HEK293 (cell line): ENCODE measurements around the gene PRKAG3.

Experiments used
- CTCF ChIA-PET: fragments of 350-600 bp; formaldehyde crosslinking; extraction: SDS; loops from one replicate; lab custom pipeline; 2021; ENCODE audit warnings: antibody characterized with exemption; lab: Yijun Ruan, JAX
- POLR2A ChIA-PET: fragments of 300-600 bp; formaldehyde crosslinking; extraction: SDS; loops from one replicate; lab custom pipeline; 2020; ENCODE audit warnings: antibody characterized with exemption, inconsistent platforms; lab: Yijun Ruan, JAX
- H3K27ac ChIP-seq: fragments of 200-500 bp; sonication (Bioruptor generic); 2 replicates; pipeline ENCODE4 v1.5.1; 2014; ENCODE audit warnings: low read depth, low read length, control low read depth, inconsistent platforms; ENCODE audit errors: extremely low read depth
- H3K36me3 ChIP-seq, 2 experiments: fragments of 200-500 bp in 1 of 2; sonication (Bioruptor generic) in 1 of 2; 1 replicate in 1 of 2; 2 replicates in 1 of 2; pipeline ENCODE4 v1.5.1; 2014 to 2017; ENCODE audit warnings: inconsistent platforms in 2 of 2, low read length in 2 of 2; ENCODE audit not compliant: control insufficient read depth in 2 of 2, insufficient read depth in 1 of 2
- H3K4me1 ChIP-seq: fragments of 200-500 bp; sonication (Bioruptor generic); 2 replicates; pipeline ENCODE4 v1.5.1; 2014; ENCODE audit warnings: mild to moderate bottlenecking, low read length, inconsistent platforms; ENCODE audit not compliant: control insufficient read depth, insufficient read depth
- H3K4me3 ChIP-seq: 2 replicates; pipeline ENCODE4 v1.5.1; 2011; ENCODE audit warnings: low read depth, mild to moderate bottlenecking, control low read depth, low read length, moderate library complexity
- H3K9me3 ChIP-seq: fragments of 200-500 bp; sonication (Bioruptor generic); 2 replicates; pipeline ENCODE4 v1.5.1; 2014; ENCODE audit warnings: low read depth, low read length, inconsistent platforms; ENCODE audit not compliant: control insufficient read depth, insufficient read depth
- GLIS1 ChIP-seq: fragments of 450-650 bp; formaldehyde crosslinking; IDR thresholded peaks from 2 replicates; pipeline ENCODE4 v1.5.1; 2016; ENCODE audit warnings: missing biosample characterization, missing genetic modification characterization
- INSM2 ChIP-seq: fragments of 450-650 bp; formaldehyde crosslinking; IDR thresholded peaks from 2 replicates; pipeline ENCODE4 v1.5.1; 2016; ENCODE audit warnings: missing biosample characterization, missing genetic modification characterization
- ZBTB26 ChIP-seq: fragments of 450-650 bp; formaldehyde crosslinking; optimal IDR thresholded peaks from 2 replicates; pipeline ENCODE3; 2016; ENCODE audit warnings: missing biosample characterization, mild to moderate bottlenecking, missing genetic modification characterization
- ZFP3 ChIP-seq: fragments of 450-650 bp; formaldehyde crosslinking; IDR thresholded peaks from 2 replicates; pipeline ENCODE4 v1.5.1; 2016; ENCODE audit warnings: low read depth, missing biosample characterization, missing genetic modification characterization
- ZNF211 ChIP-seq: fragments of 450-650 bp; formaldehyde crosslinking; IDR thresholded peaks from 2 replicates; pipeline ENCODE4 v1.5.1; 2016; ENCODE audit warnings: low read depth, missing biosample characterization, missing genetic modification characterization
- ZNF37A ChIP-seq: fragments of 450-650 bp; IDR thresholded peaks from 2 replicates; pipeline ENCODE4 v1.5.1; 2018; ENCODE audit warnings: missing biosample characterization, missing genetic modification characterization
- ZNF654 ChIP-seq: fragments of 450-650 bp; formaldehyde crosslinking; IDR thresholded peaks from 2 replicates; pipeline ENCODE4 v1.5.1; 2016; ENCODE audit warnings: low read depth, missing biosample characterization, missing genetic modification characterization
- ZNF830 ChIP-seq: fragments of 450-650 bp; IDR thresholded peaks from 2 replicates; pipeline ENCODE4 v1.5.0; 2018; ENCODE audit warnings: missing biosample characterization, missing genetic modification characterization, low read depth, mild to moderate bottlenecking, moderate library complexity
- TF ChIP-seq, protein P1 (sequence below): fragments of 450-650 bp; formaldehyde crosslinking; IDR thresholded peaks from 2 replicates; pipeline ENCODE4 v1.5.1; 2016; ENCODE audit warnings: missing biosample characterization, missing genetic modification characterization
- TF ChIP-seq, protein P2 (sequence below): fragments of 450-650 bp; formaldehyde crosslinking; IDR thresholded peaks from 2 replicates; pipeline ENCODE4 v1.5.1; 2016; ENCODE audit warnings: missing biosample characterization, missing genetic modification characterization
- TF ChIP-seq, protein P3 (sequence below): fragments of 450-650 bp; formaldehyde crosslinking; IDR thresholded peaks from 2 replicates; pipeline ENCODE4 v1.5.1; 2016; ENCODE audit warnings: missing biosample characterization, missing genetic modification characterization

Gene PRKAG3

DNA sequence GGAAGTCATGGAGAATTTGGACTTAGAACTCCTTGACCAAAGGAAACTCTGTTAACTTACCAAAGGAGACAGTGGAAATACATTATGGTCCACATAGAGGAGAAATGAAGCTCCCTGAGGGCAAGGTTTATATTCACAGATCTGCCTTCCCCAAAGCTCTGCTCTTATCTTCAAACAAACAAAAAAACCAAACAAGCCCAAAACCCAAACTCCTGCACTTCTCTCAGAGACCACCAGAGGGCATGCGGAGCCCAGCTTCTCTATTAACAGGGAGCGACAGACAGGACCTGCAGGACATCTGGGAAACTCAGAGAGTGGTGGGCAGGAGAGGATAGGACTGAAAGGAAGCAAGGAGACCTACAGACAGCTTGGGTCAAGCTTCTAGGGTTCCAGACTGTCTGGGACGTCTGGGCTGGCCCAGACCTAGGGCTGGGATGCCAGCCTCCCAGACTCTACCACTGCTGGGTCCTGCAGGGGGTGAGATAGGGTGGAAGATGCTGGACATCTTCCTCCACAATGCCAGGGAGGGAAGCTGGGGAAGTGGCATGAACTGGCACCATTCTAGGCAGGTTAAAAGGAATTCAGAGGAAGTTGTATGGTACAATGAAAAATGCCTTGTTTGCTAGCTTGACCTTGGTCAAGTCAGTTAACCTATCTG lies 45.1 kb upstream of the PRKAG3 start:
- Histone ChIP-seq H3K4me3 (no peak overlapping the region), H3K4me1 (no peaks in the 10 kb centered on the region), H3K9me3 (no peaks in the 10 kb centered on the region), H3K27ac (no peak overlapping the region), H3K36me3 (no peaks in the 10 kb centered on the region)
- ChIA-PET POLR2A (interaction anchor here (2.5 kb wide), 1 partner anchor 20 kb away, joined by 19 read pairs; no protein-coding TSS in a partner anchor), CTCF (interaction anchor here (0.6 to 17.7 kb wide), 45 partner anchors 9 to 1561 kb away, joined by 3 to 552 read pairs (median 4); partner anchors contain the start of gene WNT6)
- peak; percentile 60 for TF ChIP-seq ZNF654 (tag by site-specific recombination)
- TF ChIP-seq, protein P1, sequence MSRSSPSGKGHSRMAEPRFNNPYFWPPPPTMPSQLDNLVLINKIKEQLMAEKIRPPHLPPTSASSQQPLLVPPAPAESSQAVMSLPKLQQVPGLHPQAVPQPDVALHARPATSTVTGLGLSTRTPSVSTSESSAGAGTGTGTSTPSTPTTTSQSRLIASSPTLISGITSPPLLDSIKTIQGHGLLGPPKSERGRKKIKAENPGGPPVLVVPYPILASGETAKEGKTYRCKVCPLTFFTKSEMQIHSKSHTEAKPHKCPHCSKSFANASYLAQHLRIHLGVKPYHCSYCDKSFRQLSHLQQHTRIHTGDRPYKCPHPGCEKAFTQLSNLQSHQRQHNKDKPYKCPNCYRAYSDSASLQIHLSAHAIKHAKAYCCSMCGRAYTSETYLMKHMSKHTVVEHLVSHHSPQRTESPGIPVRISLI (tag by site-specific recombination): 0 out of 2 replicates have a peak, but pooled peaks have one; percentile 43
- TF ChIP-seq, protein P2, sequence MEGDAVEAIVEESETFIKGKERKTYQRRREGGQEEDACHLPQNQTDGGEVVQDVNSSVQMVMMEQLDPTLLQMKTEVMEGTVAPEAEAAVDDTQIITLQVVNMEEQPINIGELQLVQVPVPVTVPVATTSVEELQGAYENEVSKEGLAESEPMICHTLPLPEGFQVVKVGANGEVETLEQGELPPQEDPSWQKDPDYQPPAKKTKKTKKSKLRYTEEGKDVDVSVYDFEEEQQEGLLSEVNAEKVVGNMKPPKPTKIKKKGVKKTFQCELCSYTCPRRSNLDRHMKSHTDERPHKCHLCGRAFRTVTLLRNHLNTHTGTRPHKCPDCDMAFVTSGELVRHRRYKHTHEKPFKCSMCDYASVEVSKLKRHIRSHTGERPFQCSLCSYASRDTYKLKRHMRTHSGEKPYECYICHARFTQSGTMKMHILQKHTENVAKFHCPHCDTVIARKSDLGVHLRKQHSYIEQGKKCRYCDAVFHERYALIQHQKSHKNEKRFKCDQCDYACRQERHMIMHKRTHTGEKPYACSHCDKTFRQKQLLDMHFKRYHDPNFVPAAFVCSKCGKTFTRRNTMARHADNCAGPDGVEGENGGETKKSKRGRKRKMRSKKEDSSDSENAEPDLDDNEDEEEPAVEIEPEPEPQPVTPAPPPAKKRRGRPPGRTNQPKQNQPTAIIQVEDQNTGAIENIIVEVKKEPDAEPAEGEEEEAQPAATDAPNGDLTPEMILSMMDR (tag by site-specific recombination): peak; percentile 84
- no peak for TF ChIP-seq ZFP3 (tag by site-specific recombination)
- no peak for TF ChIP-seq INSM2 (tag by site-specific recombination)
- TF ChIP-seq, protein P3, sequence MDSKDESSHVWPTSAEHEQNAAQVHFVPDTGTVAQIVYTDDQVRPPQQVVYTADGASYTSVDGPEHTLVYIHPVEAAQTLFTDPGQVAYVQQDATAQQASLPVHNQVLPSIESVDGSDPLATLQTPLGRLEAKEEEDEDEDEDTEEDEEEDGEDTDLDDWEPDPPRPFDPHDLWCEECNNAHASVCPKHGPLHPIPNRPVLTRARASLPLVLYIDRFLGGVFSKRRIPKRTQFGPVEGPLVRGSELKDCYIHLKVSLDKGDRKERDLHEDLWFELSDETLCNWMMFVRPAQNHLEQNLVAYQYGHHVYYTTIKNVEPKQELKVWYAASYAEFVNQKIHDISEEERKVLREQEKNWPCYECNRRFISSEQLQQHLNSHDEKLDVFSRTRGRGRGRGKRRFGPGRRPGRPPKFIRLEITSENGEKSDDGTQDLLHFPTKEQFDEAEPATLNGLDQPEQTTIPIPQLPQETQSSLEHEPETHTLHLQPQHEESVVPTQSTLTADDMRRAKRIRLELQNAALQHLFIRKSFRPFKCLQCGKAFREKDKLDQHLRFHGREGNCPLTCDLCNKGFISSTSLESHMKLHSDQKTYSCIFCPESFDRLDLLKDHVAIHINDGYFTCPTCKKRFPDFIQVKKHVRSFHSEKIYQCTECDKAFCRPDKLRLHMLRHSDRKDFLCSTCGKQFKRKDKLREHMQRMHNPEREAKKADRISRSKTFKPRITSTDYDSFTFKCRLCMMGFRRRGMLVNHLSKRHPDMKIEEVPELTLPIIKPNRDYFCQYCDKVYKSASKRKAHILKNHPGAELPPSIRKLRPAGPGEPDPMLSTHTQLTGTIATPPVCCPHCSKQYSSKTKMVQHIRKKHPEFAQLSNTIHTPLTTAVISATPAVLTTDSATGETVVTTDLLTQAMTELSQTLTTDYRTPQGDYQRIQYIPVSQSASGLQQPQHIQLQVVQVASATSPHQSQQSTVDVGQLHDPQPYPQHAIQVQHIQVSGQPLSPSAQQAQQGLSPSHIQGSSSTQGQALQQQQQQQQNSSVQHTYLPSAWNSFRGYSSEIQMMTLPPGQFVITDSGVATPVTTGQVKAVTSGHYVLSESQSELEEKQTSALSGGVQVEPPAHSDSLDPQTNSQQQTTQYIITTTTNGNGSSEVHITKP (tag by site-specific recombination): peak; percentile 75

DNA sequence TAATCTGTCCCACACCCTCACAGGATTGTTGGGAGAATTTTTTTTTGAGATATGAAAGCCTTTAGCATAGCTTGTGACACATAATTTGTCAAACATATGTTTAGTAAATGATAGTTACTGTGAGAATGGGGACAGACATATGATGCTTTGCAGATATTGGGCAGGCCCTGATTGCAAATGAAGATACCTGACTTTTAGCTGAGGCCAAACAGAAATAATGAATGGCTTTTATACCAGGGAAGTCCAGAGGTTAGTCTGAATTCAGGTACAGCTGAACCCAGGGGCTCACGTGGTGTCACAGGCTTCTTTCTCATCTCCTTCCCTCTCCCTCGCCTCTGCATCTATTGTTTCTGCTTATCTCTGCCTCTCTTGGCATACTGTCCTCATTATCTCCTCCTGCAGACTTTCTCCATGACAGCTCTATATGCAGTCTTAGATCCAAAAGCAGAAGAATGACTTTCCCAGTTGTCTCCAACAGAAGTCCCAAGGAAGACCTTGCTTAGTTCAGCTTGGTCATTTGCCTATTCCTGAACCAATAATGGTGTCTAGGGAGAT lies 44.2 kb upstream of the PRKAG3 start:
- H3K27ac ChIP-seq: no peak overlapping the region
- POLR2A ChIA-PET: interaction anchor here (0.6 to 2.5 kb wide), 2 partner anchors 21 to 1991 kb away, joined by 3 to 19 read pairs; no protein-coding TSS in a partner anchor
- no peak for TF ChIP-seq ZNF830 (tag by site-specific recombination)
- TF ChIP-seq GLIS1: no peak
- no peak for TF ChIP-seq ZNF211 (tag by site-specific recombination)
- TF ChIP-seq ZNF37A (tag by site-specific recombination): no peak
- TF ChIP-seq ZBTB26: no peak
- CTCF ChIA-PET: interaction anchor here (0.6 to 17.7 kb wide), 36 partner anchors 8 to 412 kb away, joined by 3 to 552 read pairs (median 5); partner anchors contain the start of gene WNT6
- no peak overlapping the region for H3K4me3 ChIP-seq
- H3K9me3 ChIP-seq: no peaks in the 10 kb centered on the region
- no peaks in the 10 kb centered on the region for H3K36me3 ChIP-seq
- H3K4me1 ChIP-seq: no peaks in the 10 kb centered on the region
